ENCODE results near the gene PELI1. TPM values are rescaled to one million over a fixed set of nuclear protein-coding genes. Genes with fewer than 3 reads are reported as not detected.

PELI1 gene
- total and polyA plus RNA-seq, 2 donors from 2014 or later = 4.6 to 36.9 TPM

GRCh38 chr2:64094663-64095382 lies 49.4 kb downstream of the PELI1 start:
- DNase-seq (no peak), FAIRE-seq (no peak)
- intact Hi-C loops (cut with DNase I) = no loop called here
- H3K9me3 ChIP-seq (ENCODE audit: control insufficient read depth in 2 of 3, insufficient read depth in 1 of 3, low read length in 3 of 3) = no peaks in the 10 kb centered on the region
- no peaks in the 10 kb centered on the region for H3K4me1 ChIP-seq (ENCODE audit: control insufficient read depth in 2 of 3, insufficient read depth in 2 of 3, low read depth in 1 of 3, low read length in 3 of 3)
- no peaks in the 10 kb centered on the region for H3K27me3 ChIP-seq (ENCODE audit: control insufficient read depth, insufficient read depth, low read length)
- H3K4me3 ChIP-seq (ENCODE audit: low read length in 3 of 3) = no peak overlapping the region
- no peak overlapping the region for H3K9ac ChIP-seq (ENCODE audit: low read length in 3 of 3)
- H3K27ac ChIP-seq (ENCODE audit: low read depth in 2 of 2, low read length in 2 of 2) = no peak overlapping the region
- H3K36me3 ChIP-seq (ENCODE audit: control insufficient read depth in 2 of 3, insufficient read depth in 3 of 3, low read length in 3 of 3) = peaks cover 10 to 21% (median 12%) of the 10 kb centered on the region in 3 donors
- no peak for TF ChIP-seq CTCF (IDR thresholded peaks at IDR 0.05; ENCODE audit: borderline replicate concordance, extremely low read depth, insufficient read depth)

DNA sequence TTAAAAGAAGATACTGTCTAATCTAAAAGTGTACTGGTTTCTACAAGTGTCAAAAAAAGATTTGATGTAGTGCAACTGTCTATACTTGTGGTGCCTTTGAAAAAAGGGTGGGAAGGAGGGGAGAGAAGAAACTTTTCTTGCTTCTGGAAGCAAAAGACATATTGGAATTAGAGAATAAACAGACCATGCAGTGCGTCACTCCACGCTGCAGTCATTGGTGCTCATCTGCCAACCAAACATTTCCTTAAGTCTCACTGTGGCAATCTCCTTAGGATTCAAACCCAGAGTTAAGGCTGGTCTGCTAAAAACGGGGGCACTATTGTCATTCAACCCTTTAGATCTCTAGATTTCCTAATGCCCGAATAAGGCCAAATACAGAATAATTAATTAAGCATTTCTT lies 50.9 kb downstream of the PELI1 start:
- Histone ChIP-seq H3K27ac (ENCODE audit: low read depth in 2 of 2, low read length in 2 of 2) (no peak overlapping the region), H3K9ac (ENCODE audit: low read length in 3 of 3) (no peak overlapping the region), H3K4me3 (ENCODE audit: low read length in 3 of 3) (no peak overlapping the region), H3K36me3 (ENCODE audit: control insufficient read depth in 2 of 3, insufficient read depth in 3 of 3, low read length in 3 of 3) (peaks cover 9 to 21% (median 12%) of the 10 kb centered on the region in 3 donors), H3K9me3 (ENCODE audit: control insufficient read depth in 2 of 3, insufficient read depth in 1 of 3, low read length in 3 of 3) (no peaks in the 10 kb centered on the region), H3K4me1 (ENCODE audit: control insufficient read depth in 2 of 3, insufficient read depth in 2 of 3, low read depth in 1 of 3, low read length in 3 of 3) (no peaks in the 10 kb centered on the region), H3K27me3 (ENCODE audit: control insufficient read depth, insufficient read depth, low read length) (no peaks in the 10 kb centered on the region)
- no peak for FAIRE-seq
- DNase-seq = no peak
- intact Hi-C loops (cut with DNase I) = no loop called here
- no peak for TF ChIP-seq CTCF (IDR thresholded peaks at IDR 0.05; ENCODE audit: borderline replicate concordance, extremely low read depth, insufficient read depth)

DNA sequence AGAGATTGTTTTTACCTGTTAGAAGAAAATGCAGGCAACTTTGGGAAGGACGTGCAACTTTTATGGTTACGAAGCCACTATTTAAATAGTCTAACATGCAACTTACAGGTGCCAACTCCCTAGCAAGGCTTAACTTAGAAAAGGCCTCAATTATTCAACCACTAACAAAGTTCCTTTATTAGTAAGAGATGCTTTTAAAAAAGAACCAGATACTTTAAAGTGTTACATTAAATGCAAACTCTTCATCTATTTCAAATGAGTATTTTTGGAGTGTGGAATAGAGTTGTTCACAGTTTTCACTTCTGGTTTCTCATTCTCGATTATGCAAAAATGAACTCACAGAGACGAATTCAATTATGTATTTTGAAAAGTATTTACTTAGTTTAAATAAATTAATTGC lies 51.7 kb downstream of the PELI1 start:
- no peak for DNase-seq
- Histone ChIP-seq H3K9me3 (ENCODE audit: control insufficient read depth in 2 of 3, insufficient read depth in 1 of 3, low read length in 3 of 3) (no peaks in the 10 kb centered on the region), H3K27ac (ENCODE audit: low read depth in 2 of 2, low read length in 2 of 2) (no peak overlapping the region), H3K4me1 (ENCODE audit: control insufficient read depth in 2 of 3, insufficient read depth in 2 of 3, low read depth in 1 of 3, low read length in 3 of 3) (no peaks in the 10 kb centered on the region), H3K4me3 (ENCODE audit: low read length in 3 of 3) (no peak overlapping the region), H3K27me3 (ENCODE audit: control insufficient read depth, insufficient read depth, low read length) (no peaks in the 10 kb centered on the region), H3K36me3 (ENCODE audit: control insufficient read depth in 2 of 3, insufficient read depth in 3 of 3, low read length in 3 of 3) (peaks cover 8 to 21% (median 12%) of the 10 kb centered on the region in 3 donors), H3K9ac (ENCODE audit: low read length in 3 of 3) (no peak overlapping the region)
- no peak for TF ChIP-seq CTCF (IDR thresholded peaks at IDR 0.05; ENCODE audit: borderline replicate concordance, extremely low read depth, insufficient read depth)
- FAIRE-seq = no peak
- intact Hi-C loops (cut with DNase I) = no loop called here
